Ecto neural progenitor cell (in vitro differentiated cells): Measurements from ENCODE around the gene HSD17B8.

Experiments used
- DNase-seq: peaks from one replicate; pipeline ENCODE4 v3.0.0-alpha.2; 2018; ENCODE audit warnings: low spot score

Gene HSD17B8

GRCh38 chr6:33204415-33205190, at the start of gene HSD17B8:
HSD17B8 (plus strand) TSS chr6:33204655; CDS start chr6:33204669, 14 bp downstream.
- peak; percentile 97 for DNase-seq

GRCh38 chr6:33156561-33156960, 47.9 kb upstream of the HSD17B8 start:
- no peak for DNase-seq

- DNase-seq, result no peak
These were observed 47.5 kb upstream of the HSD17B8 start for GRCh38 chr6:33156964-33157363.

GRCh38 chr6:33160096-33160495, 44.4 kb upstream of the HSD17B8 start:
- DNase-seq, result no peak

GRCh38 chr6:33160728-33161344, 43.6 kb upstream of the HSD17B8 start:
- DNase-seq, result no peak

- peak; percentile 86 for DNase-seq
These were observed 42.8 kb upstream of the HSD17B8 start for GRCh38 chr6:33161354-33162331.

GRCh38 chr6:33163540-33163939, 40.9 kb upstream of the HSD17B8 start:
- DNase-seq, result no peak

- no peak for DNase-seq
These were observed 40.3 kb upstream of the HSD17B8 start for GRCh38 chr6:33164176-33164575.

- DNase-seq, result no peak
These were observed 39.6 kb upstream of the HSD17B8 start for GRCh38 chr6:33164665-33165373.

GRCh38 chr6:33165581-33166258, 38.7 kb upstream of the HSD17B8 start:
- DNase-seq, result no peak

- DNase-seq, result no peak
These were observed 38.1 kb upstream of the HSD17B8 start for GRCh38 chr6:33166363-33166762.

GRCh38 chr6:33166811-33167210, 37.6 kb upstream of the HSD17B8 start:
- DNase-seq, result no peak

GRCh38 chr6:33167374-33168283, 36.8 kb upstream of the HSD17B8 start:
- peak; percentile 34 for DNase-seq

GRCh38 chr6:33168284-33168601, 36.2 kb upstream of the HSD17B8 start:
- DNase-seq, result no peak

GRCh38 chr6:33168639-33169038, 35.8 kb upstream of the HSD17B8 start:
- DNase-seq, result no peak

GRCh38 chr6:33169291-33170175, 34.9 kb upstream of the HSD17B8 start:
- no peak for DNase-seq

GRCh38 chr6:33170176-33171015, 34.1 kb upstream of the HSD17B8 start:
- no peak for DNase-seq
